Measurements from ENCODE around the gene PLEKHA1.

Gene PLEKHA1

GRCh38 chr10:122347170-122347841, 27.2 kb upstream of the PLEKHA1 start:
- DNase-seq = no peak

GRCh38 chr10:122348512-122348911, 26.0 kb upstream of the PLEKHA1 start:
- no peak for DNase-seq

GRCh38 chr10:122348935-122349361, 25.6 kb upstream of the PLEKHA1 start:
- no peak for DNase-seq

GRCh38 chr10:122349758-122350369, 24.6 kb upstream of the PLEKHA1 start:
- no peak for DNase-seq

- DNase-seq = no peak
Measured at GRCh38 chr10:122350893-122351292, 23.6 kb upstream of the PLEKHA1 start.

GRCh38 chr10:122352817-122353525, 21.5 kb upstream of the PLEKHA1 start:
- no peak for DNase-seq

- no peak for DNase-seq
Measured at GRCh38 chr10:122354383-122354782, 20.1 kb upstream of the PLEKHA1 start.

GRCh38 chr10:122357685-122358084, 16.8 kb upstream of the PLEKHA1 start:
- no peak for DNase-seq

- DNase-seq = no peak
Measured at GRCh38 chr10:122359621-122360020, 14.9 kb upstream of the PLEKHA1 start.

GRCh38 chr10:122361046-122361445, 13.5 kb upstream of the PLEKHA1 start:
- no peak for DNase-seq

GRCh38 chr10:122362031-122362592, 12.4 kb upstream of the PLEKHA1 start:
- DNase-seq = no peak

GRCh38 chr10:122362621-122363020, 11.9 kb upstream of the PLEKHA1 start:
- DNase-seq = no peak

GRCh38 chr10:122363311-122363710, 11.2 kb upstream of the PLEKHA1 start:
- no peak for DNase-seq

- no peak for DNase-seq
Measured at GRCh38 chr10:122363722-122364463, 10.6 kb upstream of the PLEKHA1 start.

GRCh38 chr10:122368502-122369254, 5.8 kb upstream of the PLEKHA1 start:
- DNase-seq = no peak

- no peak for DNase-seq
Measured at GRCh38 chr10:122373108-122373507, 1.4 kb upstream of the PLEKHA1 start.

GRCh38 chr10:122373721-122374120, 787 bp upstream of the PLEKHA1 start:
- peak in 1 of 5 donors; percentile 17 for DNase-seq

- DNase-seq = peak; percentile 52 to 82 (median 71)
Measured at GRCh38 chr10:122374859-122375678, 561 bp downstream of the PLEKHA1 start.

GRCh38 chr10:122375679-122376160, 1.2 kb downstream of the PLEKHA1 start:
- no peak for DNase-seq

- no peak for DNase-seq
Measured at GRCh38 chr10:122376364-122376961, 2.0 kb downstream of the PLEKHA1 start.

GRCh38 chr10:122379041-122379440, 4.5 kb downstream of the PLEKHA1 start:
- DNase-seq = no peak

Data from T-helper 1 cell (primary cell).